Adipose tissue (tissue), 3 donors: ENCODE measurements around the gene CXCR6. TPM values are rescaled to one million over a fixed set of nuclear protein-coding genes. Genes with fewer than 3 reads are reported as not detected.

Experiments used
- H3K27ac ChIP-seq: one replicate; pipeline ENCODE4 v1.5.1; 2013; ENCODE audit warnings: low read depth, low read length
- WGBS, 3 donors: extraction: QIAGEN DNeasy Blood & Tissue Kit; methylation state at CpG; one replicate each; pipeline ENCODE4 v1.1.7; 2013; 5-methylcytosine and 5-hydroxymethylcytosine counted together
- polyA plus RNA-seq, 3 donors: library from polyadenylated mRNA; stranded (reverse); fragments of 200-250 nt; gene quantifications; one replicate each; pipeline ENCODE4 v1.2.3, GENCODE V29; 2013
- donor health status: healthy with polysubstance abuse.
- donor health status: Bipolar disorder and iron deficiency.
- donor health status: healthy.

Gene CXCR6
- polyA plus RNA-seq, 3 donors, result 0.22 to 1.1 (median 0.22) TPM

DNA sequence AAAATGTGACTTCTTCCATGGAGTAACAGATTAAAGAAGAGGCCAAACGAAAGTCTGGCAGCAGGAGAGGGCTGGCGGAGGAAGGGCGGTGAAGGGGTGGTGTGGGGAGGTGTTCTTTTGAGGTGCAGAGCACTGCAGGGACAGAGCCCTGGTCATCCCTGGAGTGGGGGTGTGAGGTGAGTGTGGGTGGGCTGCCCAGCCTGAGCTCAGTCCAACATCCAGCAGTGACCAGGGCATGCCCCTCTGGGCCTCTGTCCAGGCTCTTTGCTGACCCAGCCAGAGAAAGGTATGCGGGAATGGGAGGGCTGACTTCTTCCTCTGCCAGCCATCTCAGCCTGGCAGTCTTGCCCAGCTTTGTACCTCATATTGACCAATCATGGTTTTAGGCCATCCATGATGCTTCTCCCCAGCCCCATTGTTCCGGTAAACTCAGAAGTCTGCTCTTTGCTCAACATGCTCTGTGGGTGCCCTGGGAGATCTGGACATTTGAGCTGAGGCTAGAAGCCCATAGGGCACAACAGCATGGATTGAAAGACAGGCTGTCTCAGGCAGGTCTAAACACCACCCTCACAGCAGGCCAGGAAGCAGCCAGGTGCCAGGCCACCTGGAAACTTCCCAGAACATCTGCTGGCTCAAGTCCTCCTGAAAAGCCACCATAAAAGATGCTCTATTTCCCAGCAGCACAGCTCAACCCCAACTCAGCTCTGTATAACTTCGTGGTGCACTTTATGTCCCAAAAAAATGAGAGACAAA is 25.9 kb upstream of the CXCR6 start:
- H3K27ac ChIP-seq, result no peak overlapping the region
- 88 to 89% (median 88%) methylated on average over 6 of the region's 6 CpGs for WGBS, 3 donors

DNA sequence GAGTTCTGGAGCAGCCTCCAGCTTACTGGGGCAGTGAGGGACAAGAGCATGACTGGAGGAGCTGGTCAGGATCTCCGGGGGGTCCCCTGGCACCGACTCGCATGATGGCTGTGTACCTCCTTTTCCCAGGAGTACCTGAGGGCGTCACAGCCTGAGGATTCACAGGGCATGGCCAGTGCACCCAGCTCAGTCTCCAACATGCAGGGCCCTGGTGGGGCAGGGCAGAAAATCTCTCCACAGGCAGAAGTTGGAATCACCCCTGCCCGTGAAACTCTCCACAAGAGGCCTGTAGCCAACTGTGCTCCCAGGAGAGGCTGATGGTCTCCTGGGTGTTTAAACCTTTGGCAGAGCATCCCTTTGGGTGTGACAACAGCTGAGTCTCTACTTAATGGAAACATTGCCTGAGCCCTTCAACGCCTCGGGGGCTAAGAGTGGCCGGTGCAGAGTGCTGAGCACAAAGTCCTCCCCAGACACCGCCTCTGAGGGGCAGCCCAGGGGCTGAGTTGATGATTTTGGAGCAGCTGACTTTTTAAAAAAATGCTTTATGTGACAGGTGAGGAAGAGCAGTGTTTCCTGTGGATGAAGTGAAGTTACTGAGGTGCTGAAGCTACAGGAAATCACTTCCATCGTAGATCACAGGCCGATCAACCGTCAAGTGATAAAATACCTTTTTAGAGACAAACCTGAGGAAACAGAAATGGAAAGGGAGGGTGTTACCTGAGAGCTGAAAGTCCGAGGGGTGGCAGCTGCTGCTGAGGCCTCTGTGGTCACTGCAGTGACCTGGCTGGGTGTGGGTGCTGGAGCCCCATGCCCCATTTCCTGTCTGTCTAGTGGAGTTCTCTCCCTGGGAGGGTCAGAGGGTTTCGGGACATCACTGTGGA is 21.9 kb upstream of the CXCR6 start:
- no peak overlapping the region for H3K27ac ChIP-seq
- 79 to 88% (median 85%) methylated on average over 14 of the region's 14 CpGs for WGBS, 3 donors

DNA sequence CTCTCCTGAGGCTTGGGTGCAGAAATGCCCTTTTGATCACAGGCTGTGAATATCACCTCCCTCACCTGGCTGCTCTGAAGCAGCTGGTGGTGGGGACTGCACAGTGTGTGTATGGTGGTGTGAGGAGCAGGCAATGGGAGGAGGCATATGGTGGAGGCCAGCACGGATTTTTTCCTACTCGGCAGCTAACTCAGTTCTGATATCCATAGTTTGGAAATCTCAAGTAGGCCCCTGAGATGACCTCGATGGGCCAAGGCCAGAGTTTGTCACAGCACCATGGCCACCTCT is 21.3 kb upstream of the CXCR6 start:
- H3K27ac ChIP-seq, result no peak overlapping the region
- 82 to 93% (median 87%) methylated on average over 3 of the region's 3 CpGs for WGBS, 3 donors

DNA sequence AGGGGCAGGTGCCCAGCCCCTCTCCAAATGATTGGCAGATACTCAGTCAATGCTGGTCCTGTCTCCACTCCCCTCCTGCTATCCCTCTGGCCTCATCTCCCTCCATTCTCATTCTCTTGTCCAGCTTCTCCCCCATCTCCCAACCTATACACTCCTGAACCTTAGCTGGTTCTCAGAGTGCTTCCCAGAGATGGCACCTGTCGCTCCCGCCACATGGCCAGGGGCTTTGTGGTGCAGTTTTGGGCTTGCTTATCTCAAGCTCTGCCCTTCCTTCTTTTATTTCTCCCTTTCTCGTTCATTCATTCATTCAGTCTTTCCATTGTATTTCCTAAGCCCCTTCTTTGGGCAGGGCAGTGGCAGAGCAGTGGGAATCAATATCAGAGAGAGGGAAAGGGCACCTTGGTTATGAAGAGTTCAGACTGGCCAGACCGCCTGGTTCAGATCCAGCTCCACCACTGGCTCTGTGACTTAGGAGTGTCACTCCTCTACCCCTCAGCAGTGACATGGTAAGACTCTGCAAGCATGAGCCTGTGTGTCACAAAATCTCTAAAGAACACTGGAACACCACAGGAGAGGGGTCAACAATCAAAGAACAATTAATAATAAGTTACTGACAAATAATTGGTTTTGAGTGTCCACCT is 20.2 kb upstream of the CXCR6 start:
- 96 to 100% (median 97%) methylated on average over 4 of the region's 4 CpGs for WGBS, 3 donors
- H3K27ac ChIP-seq, result no peak overlapping the region

DNA sequence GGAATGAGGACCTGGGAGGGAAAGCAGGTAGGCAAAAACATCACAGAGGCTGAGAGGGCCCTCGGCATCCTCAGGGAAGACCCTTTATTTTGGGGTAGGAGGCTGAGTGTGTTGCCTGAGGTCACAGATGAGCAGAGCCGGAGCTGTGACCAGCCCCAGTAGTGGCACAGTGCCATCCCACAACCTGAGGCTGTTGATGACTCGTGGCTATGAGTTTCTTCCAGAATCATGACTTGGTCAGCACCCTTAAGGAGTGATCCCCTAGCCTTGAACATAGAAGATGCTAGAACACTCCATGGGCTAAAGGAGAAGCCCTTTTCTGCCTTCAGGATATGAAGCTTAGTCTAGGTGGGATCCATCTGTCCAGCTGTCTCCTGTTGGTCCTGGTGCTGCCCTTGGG is 19.5 kb upstream of the CXCR6 start:
- no peak overlapping the region for H3K27ac ChIP-seq
- 57 to 92% (median 63%) methylated on average over 3 of the region's 3 CpGs for WGBS, 3 donors

DNA sequence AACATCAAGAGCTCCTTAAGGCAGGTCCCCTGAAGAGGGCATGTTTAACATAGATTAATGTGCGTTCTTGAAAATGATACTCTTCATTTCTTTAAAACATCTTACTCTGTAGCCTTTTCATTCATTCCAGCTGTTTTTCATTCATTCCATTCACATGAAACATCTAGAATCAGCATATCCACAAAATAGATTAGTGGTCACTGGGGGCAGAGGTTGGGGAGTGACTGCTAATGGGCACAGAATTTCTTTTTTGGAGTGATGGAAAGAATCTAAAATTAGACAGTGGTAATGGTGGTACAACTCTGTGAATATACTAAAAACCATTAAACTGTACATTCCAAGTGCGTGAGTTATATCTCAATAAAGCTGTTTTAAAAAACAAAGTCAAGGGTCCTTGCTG is 15.4 kb upstream of the CXCR6 start:
- WGBS, 3 donors, result 95 to 96% (median 96%) methylated on average over 2 of the region's 2 CpGs
- no peak overlapping the region for H3K27ac ChIP-seq

DNA sequence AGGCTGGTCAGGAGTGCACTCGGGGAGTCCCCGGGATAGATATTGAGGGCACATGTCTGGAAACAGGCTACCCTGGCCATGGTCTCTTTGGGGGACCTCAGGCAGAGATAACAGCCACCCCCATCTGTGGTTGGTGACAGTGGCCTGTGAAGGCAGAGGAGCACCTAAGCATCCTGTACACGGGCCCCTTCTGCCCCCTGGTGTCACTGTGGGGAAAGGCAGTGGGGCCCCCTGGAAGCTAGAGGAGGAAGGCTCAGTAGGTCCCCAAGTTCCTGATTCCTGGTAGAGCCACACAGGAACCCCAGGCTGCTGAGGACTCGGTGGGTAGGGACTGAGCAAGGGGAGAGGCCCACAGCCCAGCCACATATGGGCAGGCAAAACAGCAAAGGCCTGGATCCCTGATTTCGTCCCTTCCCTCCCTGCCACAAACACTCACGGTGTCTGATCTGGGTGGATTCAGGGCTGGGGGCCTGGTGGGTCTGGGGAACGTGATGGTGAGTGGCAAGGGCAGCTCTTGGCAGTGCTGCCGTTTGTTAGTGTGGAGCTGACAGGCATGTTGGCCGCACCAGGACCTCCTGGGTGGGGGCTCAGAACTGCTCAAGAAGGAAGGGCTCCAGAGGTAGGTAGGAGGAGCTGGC is 14.1 kb upstream of the CXCR6 start:
- no peak overlapping the region for H3K27ac ChIP-seq
- WGBS, 3 donors, result 76 to 86% (median 77%) methylated on average over 9 of the region's 9 CpGs

DNA sequence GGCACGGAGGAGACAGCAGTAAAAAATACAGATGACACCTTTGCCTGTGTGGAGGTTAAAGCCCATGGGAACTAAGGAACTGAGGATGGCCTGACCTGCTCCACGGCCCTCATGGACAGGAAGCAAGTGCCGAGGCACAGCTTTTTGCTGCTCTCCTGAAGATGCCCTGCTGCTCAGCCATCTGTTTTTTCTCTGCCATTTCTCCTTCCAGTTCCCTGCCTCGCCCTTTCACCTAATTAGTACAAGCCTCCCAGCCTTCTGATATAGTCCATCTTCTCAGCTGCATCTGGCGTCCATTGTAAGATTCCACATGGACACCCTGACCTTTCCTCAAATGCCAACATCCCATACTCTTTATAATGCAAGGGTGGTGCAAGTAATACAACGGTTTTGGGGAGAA is 11.8 kb upstream of the CXCR6 start:
- WGBS, 3 donors, result 85 to 91% (median 89%) methylated on average over 6 of the region's 6 CpGs
- H3K27ac ChIP-seq, result no peak overlapping the region

DNA sequence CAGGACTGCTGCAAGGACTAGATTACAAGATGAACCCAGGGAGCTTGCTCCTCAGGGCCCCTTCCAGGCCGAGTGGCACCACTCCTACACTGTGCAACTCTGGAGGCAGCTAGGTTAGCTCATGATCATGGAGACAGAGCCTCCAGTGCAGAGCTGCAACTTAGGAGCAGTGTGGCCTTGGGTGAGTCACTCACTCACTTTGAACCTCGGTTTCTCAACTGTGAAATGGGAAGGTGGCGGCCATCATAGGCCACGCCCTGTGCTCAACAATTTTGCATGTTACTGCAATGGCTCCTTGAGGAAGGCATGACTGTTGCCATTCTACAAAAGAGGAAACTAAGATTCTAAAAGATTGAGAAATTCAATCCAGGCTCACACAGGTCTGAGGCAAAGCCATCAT is 11.2 kb upstream of the CXCR6 start:
- WGBS, 3 donors, result 69 to 92% (median 75%) methylated on average over 4 of the region's 4 CpGs
- no peak overlapping the region for H3K27ac ChIP-seq

DNA sequence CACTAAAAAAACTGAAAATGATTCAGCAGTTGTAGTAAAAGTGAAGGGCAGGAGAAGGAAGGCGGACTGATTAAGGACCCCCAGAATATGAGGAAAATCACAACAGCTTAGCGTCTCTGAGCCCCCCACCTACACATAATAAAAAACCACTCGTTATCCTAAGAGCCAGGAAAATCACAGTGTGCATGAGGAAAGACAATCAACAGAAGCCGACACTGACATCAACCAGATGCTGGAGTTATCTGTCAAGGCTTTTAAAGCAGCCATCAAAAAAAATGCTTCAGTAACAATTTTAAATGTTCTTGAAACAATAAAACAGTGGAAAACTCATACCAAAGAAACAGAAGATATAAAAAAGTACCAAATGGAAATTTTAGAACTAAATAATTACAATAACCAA is 9.7 kb upstream of the CXCR6 start:
- H3K27ac ChIP-seq, result no peak overlapping the region
- 83 to 86% (median 84%) methylated on average over 4 of the region's 4 CpGs for WGBS, 3 donors

DNA sequence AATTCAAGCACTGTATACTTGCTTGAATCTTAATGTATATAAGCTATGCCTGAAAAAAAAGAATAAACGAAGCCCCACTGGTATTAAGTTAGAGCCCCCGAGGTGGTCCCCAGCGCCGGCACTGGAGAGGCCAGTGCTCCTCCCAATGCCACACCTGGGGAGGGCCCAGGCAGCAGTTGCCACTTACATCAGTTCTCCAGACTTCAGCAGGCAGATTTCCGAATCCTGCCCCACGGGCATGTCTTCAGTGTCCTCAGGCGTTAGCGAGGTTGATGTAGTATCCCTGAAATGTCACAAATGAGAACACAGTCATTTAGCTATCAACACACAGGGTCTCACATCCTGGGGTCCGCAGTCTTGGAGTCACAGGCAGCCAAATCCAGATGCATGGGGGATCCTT is 7.0 kb upstream of the CXCR6 start:
- WGBS, 3 donors, result 84 to 94% (median 88%) methylated on average over 9 of the region's 9 CpGs
- H3K27ac ChIP-seq, result no peak overlapping the region

DNA sequence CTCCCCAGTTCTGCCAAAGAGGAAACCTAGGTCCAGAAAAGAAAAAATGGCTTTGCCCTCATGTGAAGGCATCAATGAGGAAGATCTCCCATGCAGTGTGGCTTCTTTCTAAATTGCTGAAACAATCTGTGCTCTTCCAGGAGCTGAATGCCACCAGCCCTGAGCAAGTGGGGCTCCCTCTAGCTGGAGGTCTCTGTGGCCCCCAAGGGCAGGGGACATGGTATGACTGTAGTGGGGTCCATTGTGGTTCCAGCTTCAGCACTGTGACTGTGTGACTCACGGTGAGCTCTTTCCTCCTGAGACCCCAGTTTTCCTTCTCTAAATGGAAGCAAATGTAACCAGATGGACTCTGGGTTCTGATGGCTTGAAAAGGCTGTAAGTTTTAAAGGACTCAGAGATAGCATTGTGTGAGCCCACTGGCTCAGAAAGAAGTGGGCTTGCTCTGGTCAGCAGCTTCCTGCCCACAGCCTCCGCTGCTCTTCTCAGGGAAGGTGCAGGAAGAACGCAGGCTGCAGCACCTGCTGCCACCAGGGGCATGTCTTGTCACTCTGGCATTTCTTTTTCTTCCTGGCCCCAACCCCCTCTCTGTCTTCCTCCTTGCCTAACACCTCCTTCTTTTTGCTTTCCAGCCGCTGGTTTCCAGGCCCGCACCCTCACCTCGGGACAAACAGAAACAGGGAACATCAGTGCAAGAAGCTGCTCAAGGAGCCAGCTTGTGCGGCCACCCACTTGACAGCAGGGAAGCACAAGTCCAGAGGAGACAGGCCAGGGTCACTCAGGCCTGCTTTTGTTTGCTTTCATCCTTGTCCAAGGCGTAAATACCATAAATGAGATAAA is 5.8 kb upstream of the CXCR6 start:
- 88 to 92% (median 89%) methylated on average over 8 of the region's 8 CpGs for WGBS, 3 donors
- H3K27ac ChIP-seq, result no peak overlapping the region

DNA sequence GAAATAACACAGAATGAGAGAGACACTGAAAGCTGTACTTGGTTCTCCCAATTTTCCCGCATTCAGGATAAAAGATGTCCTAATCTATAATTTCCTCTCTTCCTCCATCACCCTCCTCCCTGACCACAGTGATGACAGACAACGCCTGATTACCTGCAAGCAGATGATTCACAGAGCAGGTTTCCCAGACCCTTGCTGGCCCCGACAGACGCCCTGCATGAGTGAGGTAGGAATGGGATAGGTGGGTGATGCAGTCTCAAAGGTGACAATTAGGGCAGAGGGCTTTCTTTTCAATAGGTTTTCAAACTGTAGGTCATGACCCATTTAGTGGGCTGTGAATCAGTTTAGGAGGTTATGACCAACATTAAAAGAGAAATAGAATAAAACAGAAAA is 5.2 kb upstream of the CXCR6 start:
- 89 to 98% (median 93%) methylated on average over 4 of the region's 4 CpGs for WGBS, 3 donors

DNA sequence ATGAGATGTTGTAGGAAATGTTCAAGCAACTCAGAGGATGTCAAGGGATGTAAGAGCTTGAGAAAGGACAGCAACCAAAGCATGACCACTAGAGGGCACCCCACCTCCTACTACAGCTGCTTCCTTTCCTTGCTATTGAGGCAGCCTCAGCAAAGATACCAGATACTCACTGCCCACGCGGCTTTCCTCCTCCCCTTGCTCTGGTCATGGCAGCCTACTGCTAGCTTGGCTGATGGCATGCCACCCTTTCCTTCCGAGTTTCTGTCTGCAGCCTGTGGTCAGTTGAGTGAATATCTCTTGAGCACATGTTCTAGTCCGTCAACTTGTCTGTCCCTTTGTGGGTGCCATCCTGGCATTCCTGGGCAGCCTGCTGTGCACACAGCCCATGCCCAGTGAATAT is 4.4 kb upstream of the CXCR6 start:
- no peak overlapping the region for H3K27ac ChIP-seq
- WGBS, 3 donors, result 18 to 25% (median 25%) methylated on average over 4 of the region's 4 CpGs

More for the DNA sequence above, 5.2 kb upstream of the CXCR6 start:
- H3K27ac ChIP-seq, result no peak overlapping the region

DNA sequence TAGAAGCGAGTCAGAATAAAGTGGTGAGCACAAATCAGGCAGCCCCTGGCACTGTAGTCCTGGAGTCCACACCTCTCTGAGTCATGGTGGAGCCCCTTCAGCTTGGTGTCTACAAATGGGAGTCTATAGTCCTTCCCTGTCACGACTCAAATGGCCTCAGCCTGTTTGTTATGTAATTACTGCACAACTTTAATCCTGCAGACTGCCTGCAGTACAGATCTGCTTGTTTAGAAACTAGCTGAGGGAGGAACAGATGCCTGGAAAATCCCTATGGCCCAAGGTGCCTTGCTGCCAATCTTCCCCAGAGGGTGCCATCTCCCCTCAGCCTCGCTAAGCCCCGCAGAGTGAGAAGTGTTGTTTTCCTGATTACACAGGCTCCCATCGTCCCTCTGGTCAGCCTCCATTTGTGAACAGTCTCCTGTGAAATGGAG is 3.9 kb upstream of the CXCR6 start:
- WGBS, 3 donors, result 57 to 60% (median 57%) methylated on average over 5 of the region's 5 CpGs
- H3K27ac ChIP-seq, result no peak overlapping the region

DNA sequence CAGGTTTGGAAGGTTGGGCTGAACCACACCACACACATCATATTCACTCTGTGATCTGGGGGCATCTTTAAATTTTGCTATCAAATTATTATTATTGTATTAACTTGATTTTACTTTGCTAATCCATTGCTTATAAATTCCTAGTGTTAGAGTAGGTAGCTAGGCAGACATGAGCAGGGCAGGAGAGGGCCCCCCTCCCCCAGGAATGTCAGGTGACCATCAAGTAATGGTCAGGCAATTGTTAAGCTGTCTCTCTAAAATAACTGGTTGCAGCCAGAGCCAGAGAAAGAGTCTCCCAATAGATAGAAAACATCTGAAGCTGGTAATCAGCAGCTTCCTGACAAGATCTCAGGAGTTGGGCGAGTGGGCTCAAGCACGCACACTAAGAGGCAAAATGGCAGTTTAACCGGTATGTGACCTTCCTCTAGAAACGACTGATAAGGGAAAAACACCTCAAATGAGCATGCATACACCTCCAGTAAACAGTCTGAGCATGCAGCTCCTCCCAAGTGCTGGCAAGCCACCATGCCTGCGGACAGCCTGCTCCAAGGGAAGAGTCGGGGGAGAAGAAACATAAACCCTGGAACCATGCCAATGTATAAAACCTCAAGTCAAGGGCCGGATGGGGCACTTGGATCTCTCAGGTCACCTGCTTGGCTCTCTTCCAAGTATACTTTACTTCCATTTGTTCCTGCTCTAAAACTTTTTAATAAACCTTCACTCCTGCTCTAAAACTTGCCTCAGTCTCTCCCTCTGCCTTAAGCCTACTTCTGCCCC is 3.1 kb upstream of the CXCR6 start:
- WGBS, 3 donors, result 77 to 80% (median 79%) methylated on average over 7 of the region's 7 CpGs
- H3K27ac ChIP-seq, result no peak overlapping the region

DNA sequence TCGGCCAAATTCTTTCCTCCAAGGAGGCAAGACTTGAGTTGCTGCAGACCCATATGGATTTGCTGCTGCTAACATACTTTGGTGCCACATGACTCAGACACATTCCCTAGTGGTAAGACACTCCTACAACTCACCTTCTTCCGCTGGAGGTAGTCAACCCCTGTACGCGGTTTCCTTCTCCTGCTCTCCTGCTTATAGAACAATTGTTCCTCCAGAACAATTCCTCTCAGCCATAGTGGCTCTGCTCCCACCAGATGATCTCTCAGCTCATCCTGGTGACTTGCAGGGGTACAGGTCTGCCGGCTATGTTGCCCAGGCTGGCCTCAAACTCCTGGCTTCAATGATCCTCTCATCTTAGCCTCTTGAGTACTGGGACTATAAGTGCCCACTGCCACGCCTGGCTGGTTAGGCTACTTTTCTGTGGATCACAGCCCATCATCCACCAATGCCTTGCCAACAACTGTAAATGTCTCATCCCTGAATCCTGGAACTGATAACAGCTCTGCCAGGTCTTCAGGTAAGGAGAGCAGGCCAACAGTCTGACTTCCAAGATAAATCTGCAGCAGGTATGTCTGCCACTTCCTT is 2.4 kb upstream of the CXCR6 start:
- WGBS, 3 donors, result 81 to 97% (median 90%) methylated on average over 6 of the region's 6 CpGs
- no peak overlapping the region for H3K27ac ChIP-seq
